Brain microvascular endothelial cell (primary cell): ENCODE results near the gene TEX2.
A peak's percentile ranks its signal among the peaks of the same experiment; 100 is the strongest.

Source experiments
- DNase-seq: peaks from one replicate; pipeline ENCODE4 v3.0.0-alpha.2; 2020
- H3K27ac ChIP-seq: fragments of 250-450 bp; sonication (Bioruptor Pico); 2 replicates; pipeline ENCODE4 v1.5.1; 2020; ENCODE audit warnings: mild to moderate bottlenecking, moderate library complexity
- H3K27me3 ChIP-seq: fragments of 250-450 bp; sonication (Bioruptor Pico); replicated peaks from 2 replicates; pipeline ENCODE4 v1.5.1; 2020; ENCODE audit warnings: mild to moderate bottlenecking
- H3K36me3 ChIP-seq: fragments of 250-450 bp; sonication (Bioruptor Pico); replicated peaks from 2 replicates; pipeline ENCODE4 v1.5.1; 2020; ENCODE audit warnings: mild to moderate bottlenecking
- H3K4me3 ChIP-seq: 2 replicates; pipeline ENCODE4 v1.5.1; 2011; ENCODE audit warnings: low read depth, mild to moderate bottlenecking, control low read depth, low read length, moderate library complexity
- CTCF ChIP-seq: IDR thresholded peaks from 2 replicates; pipeline ENCODE4 v1.5.1; 2011; ENCODE audit warnings: low read depth, mild to moderate bottlenecking, moderate library complexity, low read length, control low read depth, inconsistent platforms; ENCODE audit errors: missing control alignments
- in situ Hi-C: cut with HindIII; loops from 2 replicates; pipeline ENCODE4 v1.10.0; 2017; ENCODE audit warnings: low sequenced_read_pairs, low pct_ligation_motif_present

The TEX2 gene

GRCh38 chr17:64250233-64250835, 12.7 kb downstream of the TEX2 start:
- Histone ChIP-seq H3K4me3 (no peak overlapping the region), H3K27me3 (no peaks in the 10 kb centered on the region), H3K36me3 (no peaks in the 10 kb centered on the region), H3K27ac (no peak overlapping the region)
- TF ChIP-seq CTCF: no peak
- in situ Hi-C loops: no loop called here
- no peak for DNase-seq

GRCh38 chr17:64247836-64248235, 15.2 kb downstream of the TEX2 start:
- no peak for DNase-seq
- in situ Hi-C loops: no loop called here
- H3K4me3 ChIP-seq: no peak overlapping the region
- H3K36me3 ChIP-seq: no peaks in the 10 kb centered on the region
- H3K27me3 ChIP-seq: no peaks in the 10 kb centered on the region
- no peak overlapping the region for H3K27ac ChIP-seq
- no peak for TF ChIP-seq CTCF

GRCh38 chr17:64245218-64246145, 17.6 kb downstream of the TEX2 start:
- H3K4me3 ChIP-seq: no peak overlapping the region
- DNase-seq: no peak
- no peak for TF ChIP-seq CTCF

GRCh38 chr17:64244165-64244564, 18.9 kb downstream of the TEX2 start:
- TF ChIP-seq CTCF: no peak
- H3K36me3 ChIP-seq: no peaks in the 10 kb centered on the region
- no peak overlapping the region for H3K27ac ChIP-seq
- DNase-seq: peak; percentile 40
- H3K4me3 ChIP-seq: no peak overlapping the region
- in situ Hi-C loops: no loop called here
- H3K27me3 ChIP-seq: no peaks in the 10 kb centered on the region

More at GRCh38 chr17:64245218-64246145, 17.6 kb downstream of the TEX2 start:
- Histone ChIP-seq H3K27ac (no peak overlapping the region), H3K27me3 (no peaks in the 10 kb centered on the region), H3K36me3 (no peaks in the 10 kb centered on the region)
- in situ Hi-C loops: no loop called here

- in situ Hi-C loops: no loop called here
- H3K27ac ChIP-seq: no peak overlapping the region
- TF ChIP-seq CTCF: no peak
- H3K36me3 ChIP-seq: no peaks in the 10 kb centered on the region
- DNase-seq: no peak
- H3K4me3 ChIP-seq: no peak overlapping the region
- H3K27me3 ChIP-seq: no peaks in the 10 kb centered on the region
These were observed 19.7 kb downstream of the TEX2 start for GRCh38 chr17:64243340-64243739.
